Amniotic stem cell (primary cell): Measurements from ENCODE around the gene ARHGAP36.

ENCODE experiments used
- DNase-seq: peaks from one replicate; lab custom pipeline; 2025; lab: John Stamatoyannopoulos, UW

Gene ARHGAP36

GRCh38 chrX:131058136-131058868 lies at the start of gene ARHGAP36:
TSS of gene ARHGAP36 (plus strand) at chrX:131058346. CDS start at chrX:131081666, 23,320 bp downstream.
- DNase-seq: no peak

DNA sequence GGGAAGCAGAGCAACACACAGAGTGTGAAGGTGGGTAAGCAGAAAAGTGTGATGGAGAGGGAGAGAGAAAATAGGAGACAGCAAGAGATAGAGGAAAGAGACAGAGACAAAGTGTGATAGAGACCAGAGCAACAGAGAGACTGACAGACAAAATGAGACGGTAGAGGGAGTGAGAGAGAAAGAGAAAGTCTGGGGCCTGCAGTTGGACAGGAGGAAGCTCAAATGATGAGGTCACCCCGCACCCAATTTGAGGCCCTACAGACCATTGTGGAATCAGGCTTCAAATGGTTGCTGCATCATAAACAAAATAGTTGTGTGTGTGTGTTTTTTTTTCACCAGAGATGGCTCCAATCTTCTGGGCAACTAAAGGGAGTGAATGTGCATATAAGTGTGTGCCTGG lies 48.0 kb upstream of the ARHGAP36 start:
- DNase-seq: no peak

GRCh38 chrX:131025336-131025735 lies 32.8 kb upstream of the ARHGAP36 start:
- DNase-seq: no peak

DNA sequence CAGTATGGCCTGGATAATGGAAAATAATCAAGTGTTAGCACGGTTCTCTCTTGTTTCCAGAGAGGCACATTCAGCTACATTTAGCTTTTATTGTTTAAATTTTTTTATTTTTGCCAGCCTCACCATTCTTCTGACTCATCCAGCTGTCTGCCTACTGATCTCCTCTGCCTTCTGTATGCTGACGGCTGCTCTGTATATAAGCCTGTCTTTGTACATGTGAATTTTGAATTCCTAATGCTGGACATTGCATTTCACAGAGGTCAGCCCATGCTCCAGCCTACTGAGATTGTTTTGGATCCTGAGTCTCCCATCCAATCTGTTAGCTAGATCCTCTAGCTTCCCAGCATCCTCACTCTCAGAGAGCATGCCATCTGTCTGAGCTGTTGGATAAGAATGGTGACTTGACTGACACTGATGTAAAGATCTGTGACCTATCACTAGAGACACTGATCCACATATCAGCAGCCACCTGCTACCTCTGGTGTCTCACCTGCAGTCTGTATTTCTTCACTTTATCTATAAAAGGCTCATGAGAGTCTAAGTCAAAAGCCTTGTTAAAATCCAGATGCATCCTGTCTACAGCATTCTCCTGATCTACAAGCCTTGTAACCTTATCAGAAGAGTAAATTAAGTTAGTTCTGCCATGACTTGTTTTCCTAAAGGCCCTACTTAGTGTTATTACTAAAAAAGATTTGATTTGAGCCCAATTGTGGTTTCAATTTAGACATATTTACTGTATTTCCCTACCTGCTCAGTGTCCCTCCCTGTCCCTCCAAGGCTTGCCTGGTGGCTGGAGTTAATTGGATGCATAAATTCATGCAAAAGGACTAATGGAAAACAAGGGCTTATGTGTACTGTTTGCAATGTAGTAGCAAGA lies 25.6 kb upstream of the ARHGAP36 start:
- DNase-seq: no peak

- no peak for DNase-seq
These were observed 24.1 kb upstream of the ARHGAP36 start for GRCh38 chrX:131034063-131034462.

- DNase-seq: no peak
These were observed 17.4 kb upstream of the ARHGAP36 start for GRCh38 chrX:131040781-131041180.

- DNase-seq: no peak
These were observed 16.5 kb upstream of the ARHGAP36 start for GRCh38 chrX:131041667-131042066.

GRCh38 chrX:131045726-131046125 lies 12.4 kb upstream of the ARHGAP36 start:
- no peak for DNase-seq

DNA sequence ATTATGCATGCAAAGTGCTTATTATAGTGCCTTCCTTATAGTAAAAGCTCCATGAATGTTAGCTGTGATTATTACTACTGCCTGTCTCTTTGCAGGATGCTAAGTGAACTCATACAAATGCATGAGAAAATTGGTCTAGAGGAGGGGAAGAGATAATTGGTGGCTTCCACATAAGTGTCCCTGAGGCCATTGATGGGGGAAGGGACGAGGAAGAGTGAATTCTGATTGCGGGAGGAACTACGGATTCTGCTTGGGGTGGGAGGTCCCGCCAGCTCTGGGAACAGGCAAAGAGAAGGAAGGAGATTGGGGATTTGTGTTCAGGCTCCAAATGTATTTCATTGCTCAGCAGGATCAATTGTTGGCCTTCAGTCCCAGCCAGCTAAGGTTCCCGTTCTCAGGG lies 11.6 kb upstream of the ARHGAP36 start:
- DNase-seq: no peak

DNA sequence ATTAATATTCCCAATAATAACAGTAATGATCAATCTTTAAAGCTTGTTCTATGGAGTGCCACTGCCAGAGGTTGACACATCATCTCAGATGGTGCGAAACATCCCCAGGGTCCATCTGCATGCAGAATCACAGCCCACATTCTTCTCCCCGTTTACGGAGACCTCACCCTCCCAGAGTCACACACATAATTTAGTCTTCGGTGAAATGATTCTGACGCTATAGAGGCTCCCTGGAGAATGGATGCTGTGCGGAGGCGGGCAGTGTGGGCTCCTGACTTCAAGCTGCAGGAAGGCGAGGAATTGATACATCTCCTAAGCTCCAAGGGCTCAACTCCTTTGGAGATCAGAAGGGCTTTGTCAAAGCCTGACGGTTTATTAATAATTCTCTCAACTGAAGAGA lies 11.0 kb upstream of the ARHGAP36 start:
- no peak for DNase-seq

- DNase-seq: no peak
These were observed 5.1 kb upstream of the ARHGAP36 start for GRCh38 chrX:131053076-131053475.

DNA sequence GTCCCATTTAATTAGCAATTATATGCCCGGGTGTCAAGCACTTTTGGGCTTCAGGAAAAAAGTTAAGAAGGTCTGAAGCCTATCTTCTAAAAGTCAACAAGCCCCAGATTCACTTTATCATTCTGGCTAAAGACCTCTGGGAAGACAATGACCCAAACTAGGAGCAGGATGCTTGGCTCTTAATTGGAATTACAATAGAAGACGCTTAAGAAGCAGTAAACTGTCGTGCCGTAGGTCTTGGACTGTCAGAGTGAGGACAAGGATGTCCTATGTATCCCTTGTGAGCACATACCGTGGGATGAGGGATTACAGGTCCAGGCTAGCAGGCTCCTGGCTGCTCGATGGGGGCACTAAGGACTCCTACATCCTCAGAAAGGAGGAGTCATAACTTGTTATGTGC lies 3.2 kb upstream of the ARHGAP36 start:
- no peak for DNase-seq

GRCh38 chrX:131057706-131058105 lies 440 bp upstream of the ARHGAP36 start:
- DNase-seq: no peak

DNA sequence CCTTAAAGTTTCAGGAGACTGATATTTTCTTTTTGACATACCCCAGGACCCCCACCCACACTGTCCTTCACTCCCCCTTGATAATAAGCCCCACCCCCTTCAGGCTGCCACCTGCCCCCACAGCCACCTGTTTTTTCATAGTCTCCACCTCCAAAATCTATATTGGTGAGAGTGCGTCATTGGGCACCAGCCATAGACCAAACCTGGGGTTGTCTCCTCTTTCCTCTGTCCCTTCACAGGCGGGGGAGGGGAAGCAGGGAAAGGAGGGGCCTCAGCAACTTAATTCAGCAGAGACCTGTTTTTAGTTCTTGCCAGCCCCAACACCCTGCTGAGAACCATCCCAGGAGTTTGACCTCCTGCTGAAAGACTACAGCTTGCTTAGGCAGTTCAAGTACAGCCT lies 1.1 kb downstream of the ARHGAP36 start:
- DNase-seq: no peak

DNA sequence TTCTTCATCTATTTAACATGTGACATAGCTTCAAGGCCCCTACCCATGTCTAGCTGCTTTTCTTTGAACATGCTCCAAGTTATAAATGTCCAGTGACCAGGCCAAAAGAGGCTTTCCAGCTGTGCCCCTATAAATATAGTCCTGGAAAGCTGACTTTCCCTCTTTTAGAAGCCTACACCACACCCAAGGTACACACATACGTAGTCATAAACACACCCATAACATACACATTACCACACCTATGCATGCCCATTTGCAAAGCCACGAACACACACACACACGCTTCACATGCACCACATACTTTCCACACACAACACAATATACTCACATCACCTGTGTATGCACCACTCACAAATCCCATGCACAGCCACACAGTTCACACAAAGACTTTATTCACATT lies 2.0 kb downstream of the ARHGAP36 start:
- DNase-seq: no peak

DNA sequence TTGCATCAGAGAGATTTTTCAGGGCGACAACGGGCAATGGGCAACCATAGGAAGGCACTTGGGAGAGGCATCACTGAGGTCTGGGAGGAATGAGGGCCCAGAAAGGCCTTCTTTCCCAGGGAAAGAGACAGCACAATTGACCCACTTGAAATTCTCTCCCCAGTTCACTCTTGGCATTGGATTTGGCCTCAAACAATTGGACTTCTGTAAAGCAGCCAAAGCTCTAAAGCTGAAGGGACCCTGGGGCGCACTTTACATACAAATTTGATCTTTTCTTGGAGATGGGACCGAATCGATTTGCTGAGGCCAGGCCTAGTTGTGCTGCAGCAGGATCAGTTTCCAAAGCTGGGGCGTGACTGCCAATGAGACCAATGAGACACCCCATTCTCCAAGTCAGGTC lies 3.2 kb downstream of the ARHGAP36 start:
- DNase-seq: no peak

DNA sequence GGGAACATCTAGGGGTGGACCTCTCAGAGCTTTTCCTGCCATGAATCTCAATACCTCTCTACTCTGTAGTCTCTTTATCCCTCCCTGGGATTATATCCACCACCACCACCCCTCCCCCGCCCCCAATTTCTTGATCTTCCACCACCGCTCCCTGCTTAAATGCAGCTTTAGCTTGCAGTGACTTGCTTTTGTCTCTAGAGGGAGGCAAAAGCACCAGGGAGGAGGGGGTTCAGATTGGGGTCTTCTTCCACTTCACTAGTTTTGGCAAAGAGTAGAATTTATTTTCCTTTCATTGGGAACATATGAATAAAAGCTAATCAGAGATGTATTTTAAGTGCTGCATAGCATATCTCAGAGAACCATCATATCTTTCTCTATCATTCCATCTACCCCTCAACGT lies 5.5 kb downstream of the ARHGAP36 start:
- no peak for DNase-seq

DNA sequence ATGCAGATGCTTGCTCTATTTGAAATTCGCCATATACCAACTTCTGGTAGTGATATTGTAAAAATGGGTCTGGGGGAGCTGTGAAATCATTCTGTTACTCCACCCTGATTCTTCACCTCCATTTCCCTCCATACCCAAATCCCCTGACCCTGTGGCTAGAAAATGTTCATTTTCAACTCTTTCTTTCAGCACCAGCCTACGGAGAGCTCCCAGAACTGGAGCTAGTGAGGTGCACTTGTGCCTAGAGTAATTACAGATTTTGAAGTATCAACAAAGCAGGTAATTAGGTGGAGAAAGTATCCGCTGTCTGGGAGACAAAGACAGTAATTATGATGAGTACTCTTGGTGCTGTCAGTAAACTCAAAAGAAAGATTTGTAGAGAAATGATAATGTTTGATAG lies 8.1 kb downstream of the ARHGAP36 start:
- DNase-seq: no peak

GRCh38 chrX:131067216-131067615 lies 9.1 kb downstream of the ARHGAP36 start:
- no peak for DNase-seq

- DNase-seq: no peak
These were observed 9.9 kb downstream of the ARHGAP36 start for GRCh38 chrX:131067846-131068745.

GRCh38 chrX:131068945-131069719 lies 11.0 kb downstream of the ARHGAP36 start:
- DNase-seq: no peak
